Ovary (tissue), 9 donors: Measurements from ENCODE around the gene CSF1R. TPM values are rescaled to one million over a fixed set of nuclear protein-coding genes. Genes with fewer than 3 reads are reported as not detected.

Source experiments
- DNase-seq, 5 donors: peaks; one replicate each; pipeline ENCODE4 v3.0.0-alpha.2; 2019 to 2020
- H3K27ac ChIP-seq, 2 donors: fragments of 200-600 bp; one replicate each; pipeline versions ENCODE4 v1.5.1 to v1.8.0; 2019 to 2022
- H3K27me3 ChIP-seq: fragments of 200-600 bp; one replicate; pipeline ENCODE4 v1.8.0; 2022
- H3K36me3 ChIP-seq: fragments of 200-600 bp; sonication (generic); one replicate; pipeline ENCODE4 v1.5.1; 2019
- H3K4me1 ChIP-seq: one replicate; pipeline ENCODE4 v1.8.1; 2013; ENCODE audit warnings: mild to moderate bottlenecking, moderate library complexity; ENCODE audit not compliant: insufficient read depth
- H3K4me3 ChIP-seq: fragments of 200-600 bp; sonication (generic); one replicate; pipeline ENCODE4 v1.5.1; 2017
- H3K9me3 ChIP-seq, 2 donors: fragments of 200-600 bp in 1 of 2; sonication (generic) in 1 of 2; one replicate each; pipeline versions ENCODE4 v1.5.1 to v1.8.1; 2013 to 2019; ENCODE audit warnings: mild to moderate bottlenecking in 1 of 2, moderate library complexity in 1 of 2
- CTCF ChIP-seq, 3 donors: fragments of 450-650 bp in 2 of 3; fragments of 200-600 bp in 1 of 3; IDR thresholded peaks; one replicate each; pipeline versions ENCODE4 v1.5.1 to v1.8.0; 2016 to 2022; ENCODE audit warnings: antibody characterized with exemption in 3 of 3, mild to moderate bottlenecking in 1 of 3
- EP300 ChIP-seq: sonication (generic); formaldehyde crosslinking; IDR thresholded peaks from one replicate; pipeline ENCODE4 v1.6.1; 2017; ENCODE audit warnings: antibody characterized with exemption
- POLR2A ChIP-seq: fragments of 450-650 bp; IDR thresholded peaks from one replicate; pipeline ENCODE4 v1.6.1; 2017; ENCODE audit warnings: antibody characterized with exemption, mild to moderate bottlenecking, moderate library complexity
- WGBS, 3 donors: extraction: QIAGEN DNeasy Blood & Tissue Kit in 1 of 3; methylation state at CpG; one replicate each; pipeline versions ENCODE4 v1.1.5 to v1.1.7; 2013 to 2017; 5-methylcytosine and 5-hydroxymethylcytosine counted together
- intact Hi-C, 4 donors: fragments of 100-400 bp; cut with DNase I; formaldehyde crosslinking; loops; one replicate each; pipeline versions ENCODE4 v1.11.0 to v1.15.1; 2022 to 2023
- polyA plus RNA-seq, 2 donors: library from polyadenylated mRNA; stranded (reverse); fragments of 200-250 nt in 1 of 2; fragments of 350-450 nt in 1 of 2; fragmentation: Illumina TruSeq in 1 of 2; extraction: RNeasy Lipid Tissue Mini Kit (QIAGEN cat#74804) in 1 of 2; gene quantifications; one replicate each; pipeline ENCODE4 v1.2.3, GENCODE V29; 2013 to 2014
- total RNA-seq, 7 donors: library from RNA; depleted of rRNA in 2 of 7; stranded (reverse); fragments of >200 nt in 2 of 7; fragmentation: NEBNext Ultra II Directional in 3 of 7; extraction: Animal tissue kit (Norgen Biotek cat#: 25700) in 3 of 7; gene quantifications; one replicate each; pipeline versions ENCODE4 v1.1.0 to v1.2.4, GENCODE V29; 2016 to 2023
- donor health status: DM: no; HTN: no; CAD: no; lungs with moderate emphysema.
- donor health status: DM: no; HTN: no; CAD: no.
- donor health status: Bipolar disorder and iron deficiency.
- donor health status: DM: yes; HTN: yes; CAD: no.
- donor health status: DM: no; HTN: no; CAD: no.
- donor health status: DM: yes; HTN: yes; CAD: no.

CSF1R gene
- total and polyA plus RNA-seq, 9 donors: 7.6 to 41.9 (median 16.4) TPM

DNA sequence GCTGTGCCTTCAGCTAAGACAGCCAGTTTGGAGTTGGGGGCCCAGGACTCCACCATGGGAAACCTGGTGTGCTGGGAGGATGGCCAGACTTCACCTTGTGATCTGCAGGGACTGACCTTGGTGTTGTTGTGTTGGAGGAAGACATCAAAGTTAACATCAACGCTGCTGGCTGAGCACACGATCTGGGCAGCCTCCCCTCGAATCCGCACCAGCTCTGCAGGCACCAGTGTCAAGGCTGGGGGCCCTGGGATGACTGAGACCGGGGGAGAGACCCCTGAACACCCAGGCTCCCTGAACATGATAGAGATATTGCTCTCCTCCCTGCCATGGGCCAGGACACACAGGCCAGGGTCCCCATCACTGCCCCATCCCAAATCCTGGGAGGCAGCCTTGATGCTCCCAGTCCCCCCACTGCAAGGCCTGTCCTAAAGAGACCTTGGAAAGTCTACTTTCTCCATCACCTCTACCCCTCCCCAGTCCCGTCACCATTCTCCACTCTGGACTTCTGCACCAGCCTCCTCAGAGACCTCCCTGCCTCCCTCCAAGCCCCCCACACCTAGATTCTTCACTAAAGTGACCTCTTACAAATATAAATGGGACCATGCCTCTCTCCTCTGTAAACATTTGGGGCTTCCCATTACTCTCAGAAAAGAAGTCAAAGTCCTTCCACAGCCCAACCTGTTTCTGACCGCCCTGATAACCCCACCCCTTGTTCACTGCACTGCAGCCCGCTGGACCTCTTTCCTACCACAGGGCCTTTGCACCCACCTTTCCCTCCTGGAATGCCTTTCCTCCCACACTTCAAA lies 8.2 kb downstream of the CSF1R start:
- H3K4me1 ChIP-seq: no peaks in the 10 kb centered on the region
- 79 to 88% (median 86%) methylated on average over 8 of the region's 8 CpGs for WGBS, 3 donors
- no peak for DNase-seq
- no peak overlapping the region for H3K4me3 ChIP-seq
- no peaks in the 10 kb centered on the region for H3K27me3 ChIP-seq
- H3K36me3 ChIP-seq: no peaks in the 10 kb centered on the region
- H3K27ac ChIP-seq: no peak overlapping the region
- no peaks in the 10 kb centered on the region for H3K9me3 ChIP-seq
- intact Hi-C loops: no loop called here
- TF ChIP-seq CTCF (IDR thresholded peaks at IDR 0.05) (no peak), POLR2A (no peak)

GRCh38 chr5:150077060-150077459 lies 9.3 kb downstream of the CSF1R start:
- Histone ChIP-seq H3K27ac (no peak overlapping the region), H3K9me3 (no peaks in the 10 kb centered on the region), H3K36me3 (no peaks in the 10 kb centered on the region), H3K27me3 (no peaks in the 10 kb centered on the region), H3K4me3 (no peak overlapping the region), H3K4me1 (no peaks in the 10 kb centered on the region)
- intact Hi-C loops: no loop called here
- WGBS, 3 donors: 86 to 91% (median 87%) methylated on average over 8 of the region's 8 CpGs
- TF ChIP-seq POLR2A (no peak), CTCF (IDR thresholded peaks at IDR 0.05) (no peak), EP300 (no peak)
- no peak for DNase-seq

DNA sequence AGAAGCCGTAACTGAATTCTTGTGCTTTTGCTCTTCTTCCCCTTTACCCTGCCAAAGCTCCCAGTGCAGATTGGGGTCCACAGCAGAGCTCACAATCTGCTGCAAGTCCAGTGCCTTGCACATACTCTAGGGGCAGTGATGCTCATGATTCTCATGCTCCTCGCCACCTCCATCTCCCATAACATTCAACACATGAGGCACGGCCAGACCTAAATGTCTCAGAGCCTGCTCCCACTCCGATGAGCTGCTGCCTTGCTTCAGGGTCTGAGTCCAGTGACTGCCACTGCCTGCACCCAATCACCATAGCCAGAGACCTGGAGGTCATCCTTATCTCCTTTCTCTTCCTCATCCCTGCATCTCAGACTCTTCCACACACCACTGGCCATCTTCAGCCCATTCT lies 10.5 kb downstream of the CSF1R start:
- 87 to 91% (median 91%) methylated on average over 4 of the region's 4 CpGs for WGBS, 3 donors
- H3K9me3 ChIP-seq: no peaks in the 10 kb centered on the region
- H3K27me3 ChIP-seq: no peaks in the 10 kb centered on the region
- intact Hi-C loops: no loop called here
- no peaks in the 10 kb centered on the region for H3K36me3 ChIP-seq
- H3K27ac ChIP-seq: no peak overlapping the region
- DNase-seq: no peak
- H3K4me1 ChIP-seq: no peaks in the 10 kb centered on the region
- TF ChIP-seq EP300 (no peak), CTCF (IDR thresholded peaks at IDR 0.05) (no peak), POLR2A (no peak)
- H3K4me3 ChIP-seq: no peak overlapping the region

GRCh38 chr5:150075233-150075632 lies 11.1 kb downstream of the CSF1R start:
- no peak for DNase-seq
- H3K9me3 ChIP-seq: no peaks in the 10 kb centered on the region
- intact Hi-C loops: no loop called here
- no peaks in the 10 kb centered on the region for H3K27me3 ChIP-seq
- no peaks in the 10 kb centered on the region for H3K36me3 ChIP-seq
- WGBS, 3 donors: 49 to 92% (median 92%) methylated on average over 4 of the region's 4 CpGs
- no peaks in the 10 kb centered on the region for H3K4me1 ChIP-seq
- H3K27ac ChIP-seq: no peak overlapping the region
- TF ChIP-seq CTCF (IDR thresholded peaks at IDR 0.05) (no peak), POLR2A (no peak), EP300 (no peak)
- H3K4me3 ChIP-seq: no peak overlapping the region
